H1 (cell line): Measurements from ENCODE around the gene CCDC9B. TPM values are rescaled to one million over a fixed set of nuclear protein-coding genes. Genes with fewer than 3 reads are reported as not detected.

Experiments used
- CTCF ChIA-PET: fragments of 300-600 bp; sonication (Branson Sonifier 250); formaldehyde crosslinking; loops from one replicate; lab custom pipeline; 2021; ENCODE audit not compliant: partially characterized antibody; lab: Charles Lee
- POLR2A ChIA-PET: fragments of 300-600 bp; sonication (Branson Sonifier 250); formaldehyde crosslinking; loops from one replicate; lab custom pipeline; 2021; ENCODE audit warnings: inconsistent platforms; ENCODE audit not compliant: partially characterized antibody; lab: Charles Lee
- DNase-seq, 2 experiments: peaks; one replicate each; pipeline versions ENCODE4 v3.0.0 to v3.0.0-alpha.2; 2010 to 2022; ENCODE audit warnings: low spot score in 2 of 2, low read depth in 1 of 2, mixed read lengths in 1 of 2
- FAIRE-seq: peaks from 2 replicates; lab custom pipeline; 2011; peaks lifted over from hg19 to GRCh38; lab: Jason Lieb, UNC
- H2AFZ ChIP-seq: 2 replicates; pipeline ENCODE4 v1.8.1; 2012; ENCODE audit warnings: low read length, inconsistent platforms
- H2AK5ac ChIP-seq: 2 replicates; pipeline ENCODE4 v1.6.1; 2013; ENCODE audit warnings: low read depth, low read length
- H2BK120ac ChIP-seq: replicated peaks from 2 replicates; pipeline ENCODE3; 2013; ENCODE audit warnings: low read depth, low read length, inconsistent platforms
- H2BK12ac ChIP-seq: 2 replicates; pipeline ENCODE4 v1.6.1; 2013; ENCODE audit warnings: low read depth, low read length
- H2BK15ac ChIP-seq: 2 replicates; pipeline ENCODE4 v1.6.1; 2013; ENCODE audit warnings: low read length
- H2BK20ac ChIP-seq: 2 replicates; pipeline ENCODE4 v1.6.1; 2013; ENCODE audit warnings: low read length
- H2BK5ac ChIP-seq: 2 replicates; pipeline ENCODE4 v1.6.1; 2013; ENCODE audit warnings: low read depth, low read length
- H3K14ac ChIP-seq: 2 replicates; pipeline ENCODE4 v1.6.1; 2013; ENCODE audit warnings: inconsistent platforms; ENCODE audit not compliant: insufficient read length
- H3K18ac ChIP-seq: 2 replicates; pipeline ENCODE4 v1.6.1; 2013; ENCODE audit warnings: low read length; ENCODE audit errors: extremely low read depth
- H3K23ac ChIP-seq: 2 replicates; pipeline ENCODE4 v1.6.1; 2013; ENCODE audit warnings: inconsistent platforms; ENCODE audit not compliant: insufficient read length
- H3K23me2 ChIP-seq: 2 replicates; pipeline ENCODE4 v1.6.1; 2013; ENCODE audit warnings: low read depth, low read length
- H3K27ac ChIP-seq: 2 replicates; pipeline ENCODE4 v1.6.1; 2011; ENCODE audit warnings: low read depth, low read length, inconsistent platforms
- H3K27me3 ChIP-seq, 4 experiments: replicated peaks in 1 of 4; 1 replicate in 1 of 4; 2 replicates in 3 of 4; pipeline versions ENCODE4 v1.6.1 to v1.8.1; 2011 to 2013; ENCODE audit warnings: low read length in 3 of 4, mild to moderate bottlenecking in 3 of 4, inconsistent platforms in 2 of 4, mixed read lengths in 2 of 4, moderate library complexity in 1 of 4; ENCODE audit not compliant: control insufficient read depth in 3 of 4, insufficient read depth in 3 of 4; ENCODE audit errors: extremely low read depth in 1 of 4
- H3K36me3 ChIP-seq, 4 experiments: 2 replicates each; pipeline versions ENCODE4 v1.6.1 to v1.8.1; 2011 to 2013; ENCODE audit warnings: mild to moderate bottlenecking in 4 of 4, low read length in 3 of 4, moderate library complexity in 2 of 4, control low read depth in 1 of 4, inconsistent platforms in 1 of 4; ENCODE audit not compliant: insufficient read depth in 4 of 4, control insufficient read depth in 2 of 4
- H3K4ac ChIP-seq: replicated peaks from 2 replicates; pipeline ENCODE3; 2013; ENCODE audit warnings: low read length, low read depth, mixed read lengths, inconsistent platforms; ENCODE audit not compliant: insufficient read length
- H3K4me1 ChIP-seq, 4 experiments: replicated peaks in 1 of 4; 1 replicate in 1 of 4; 2 replicates in 3 of 4; pipeline versions ENCODE4 v1.6.1 to v1.8.1; 2011 to 2013; ENCODE audit warnings: low read length in 3 of 4, inconsistent platforms in 2 of 4, mixed read lengths in 1 of 4; ENCODE audit not compliant: insufficient read depth in 4 of 4, control insufficient read depth in 3 of 4
- H3K4me2 ChIP-seq, 2 experiments: 2 replicates each; pipeline versions ENCODE4 v1.6.1 to v1.8.1; 2011 to 2013; ENCODE audit warnings: low read depth in 2 of 2, low read length in 2 of 2, control low read depth in 1 of 2, inconsistent platforms in 1 of 2, mild to moderate bottlenecking in 1 of 2; ENCODE audit not compliant: insufficient read depth in 1 of 2
- H3K4me3 ChIP-seq, 4 experiments: fragments of 200-600, 300-600 bp in 1 of 4; sonication (generic), shearing (Covaris generic), sonication (Bioruptor Twin) in 1 of 4; 2 replicates each; pipeline versions ENCODE4 v1.5.1 to v1.8.1; 2011 to 2016; ENCODE audit warnings: low read length in 4 of 4, low read depth in 3 of 4, control low read depth in 2 of 4, inconsistent platforms in 2 of 4, mild to moderate bottlenecking in 2 of 4, mixed read lengths in 1 of 4, moderate library complexity in 1 of 4; ENCODE audit not compliant: insufficient read depth in 2 of 4; ENCODE audit errors: extremely low read depth in 1 of 4
- H3K56ac ChIP-seq: replicated peaks from 2 replicates; pipeline ENCODE3; 2013; ENCODE audit warnings: low read depth, mild to moderate bottlenecking, mixed read lengths, low read length, inconsistent platforms; ENCODE audit not compliant: insufficient read length
- H3K79me1 ChIP-seq: 2 replicates; pipeline ENCODE4 v1.6.1; 2013; ENCODE audit warnings: low read depth, low read length, control low read depth
- H3K79me2 ChIP-seq, 2 experiments: 2 replicates each; pipeline versions ENCODE4 v1.6.1 to v1.8.1; 2012 to 2013; ENCODE audit warnings: low read length in 2 of 2, mild to moderate bottlenecking in 2 of 2, inconsistent platforms in 1 of 2; ENCODE audit not compliant: insufficient read depth in 2 of 2, control insufficient read depth in 1 of 2
- H3K9ac ChIP-seq, 4 experiments: replicated peaks in 1 of 4; 1 replicate in 1 of 4; 2 replicates in 3 of 4; pipeline versions ENCODE4 v1.6.1 to v1.8.1; 2011 to 2013; ENCODE audit warnings: low read depth in 3 of 4, low read length in 3 of 4, control low read depth in 2 of 4, mild to moderate bottlenecking in 2 of 4, moderate library complexity in 2 of 4, inconsistent platforms in 1 of 4; ENCODE audit errors: extremely low read depth in 1 of 4
- H3K9me3 ChIP-seq, 2 experiments: 2 replicates each; pipeline versions ENCODE4 v1.6.1 to v1.8.1; 2012 to 2013; ENCODE audit warnings: mild to moderate bottlenecking in 2 of 2, moderate library complexity in 2 of 2, control low read depth in 1 of 2, inconsistent platforms in 1 of 2, low read depth in 1 of 2, low read length in 1 of 2, mixed read lengths in 1 of 2; ENCODE audit not compliant: insufficient read depth in 2 of 2
- H4K20me1 ChIP-seq, 2 experiments: replicated peaks in 1 of 2; 2 replicates each; pipeline versions ENCODE3 to v1.8.1; 2011 to 2013; ENCODE audit warnings: inconsistent platforms in 2 of 2, low read length in 2 of 2, mild to moderate bottlenecking in 1 of 2; ENCODE audit not compliant: insufficient read depth in 2 of 2, control insufficient read depth in 1 of 2
- H4K5ac ChIP-seq: 2 replicates; pipeline ENCODE4 v1.6.1; 2013; ENCODE audit warnings: low read length, low read depth, mixed read lengths, inconsistent platforms; ENCODE audit not compliant: insufficient read length
- H4K8ac ChIP-seq: 2 replicates; pipeline ENCODE4 v1.8.0; 2013; ENCODE audit warnings: mild to moderate bottlenecking, moderate library complexity, low read length, inconsistent platforms; ENCODE audit not compliant: insufficient read depth; ENCODE audit errors: extremely low read depth
- H4K91ac ChIP-seq: replicated peaks from 2 replicates; pipeline ENCODE3; 2013; ENCODE audit warnings: low read length, mixed read lengths, inconsistent platforms; ENCODE audit not compliant: insufficient read length
- SIN3A ChIP-seq, 2 experiments: IDR thresholded peaks in 1 of 2; conservative IDR thresholded peaks in 1 of 2; 2 replicates each; pipeline ENCODE4 v1.6.1; 2011 to 2012; ENCODE audit warnings: low read length in 2 of 2, improper control_type of control experiment in 1 of 2, low read depth in 1 of 2, mild to moderate bottlenecking in 1 of 2
- WGBS, 2 experiments: shearing (Covaris generic) in 1 of 2; methylation state at CpG; one replicate each; pipeline versions ENCODE4 v1.1.6 to v1.1.7; 2013 to 2015; ENCODE audit warnings: low lambda C conversion rate in 2 of 2, mixed read lengths in 2 of 2, inconsistent platforms in 1 of 2, low coverage in 1 of 2, missing lambda C conversion rate in 1 of 2; ENCODE audit not compliant: insufficient replicate concordance in 2 of 2, insufficient coverage in 1 of 2, insufficient read length in 1 of 2; ENCODE audit errors: extremely low coverage in 1 of 2, missing lambda C conversion rate in 1 of 2; 5-methylcytosine and 5-hydroxymethylcytosine counted together
- polyA plus RNA-seq, 7 experiments: library from polyadenylated mRNA; depleted of rRNA in 3 of 7; stranded (reverse) in 5 of 7; unstranded in 2 of 7; fragments of >200 nt in 5 of 7; fragments of 200-250 nt in 2 of 7; gene quantifications; 1 replicate in 5 of 7; 2 replicates in 1 of 7; 4 replicates in 1 of 7; pipeline versions ENCODE4 v1.2.1 to v1.2.3, GENCODE V29; 2011 to 2013; ENCODE audit warnings: missing spikeins in 2 of 7, mixed read lengths in 2 of 7
- total RNA-seq: library from RNA; stranded (reverse); fragmentation: NEBNext Ultra II Directional; extraction: Animal tissue kit (Norgen Biotek cat#: 25700); gene quantifications from 2 replicates; pipeline ENCODE4 v1.2.1, GENCODE V29; 2021

CCDC9B gene
- total and polyA plus RNA-seq, 2 of the 8 experiments (the other 6 are each of a cell fraction or from before 2014, with no cell fraction given), result 0.45 to 0.78 TPM

DNA sequence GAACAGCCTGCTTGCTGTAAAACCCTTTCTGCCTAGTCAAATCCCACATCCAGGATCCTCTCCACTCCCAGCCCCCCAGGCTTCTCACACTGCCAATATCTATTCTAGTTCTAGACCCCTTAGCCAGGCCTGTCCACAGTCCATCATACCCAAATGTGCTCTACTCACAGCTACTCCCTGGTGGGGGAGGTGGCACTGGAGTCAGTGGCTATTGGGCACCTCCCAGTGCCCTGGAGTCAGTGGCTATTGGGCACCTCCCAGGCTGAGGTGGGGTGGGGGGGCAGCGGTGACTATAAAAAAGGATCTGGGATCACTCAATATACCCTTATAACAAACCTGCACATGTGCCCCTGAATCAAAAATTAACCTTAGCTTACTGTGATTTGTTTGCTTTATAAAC is 16.5 kb upstream of the CCDC9B start:
- H3K23me2 ChIP-seq, result peaks cover 9% of the 10 kb centered on the region
- 82% methylated on average over 1 of the region's 1 CpG; no CpG with 5 or more reads in 1 of the 2 experiments for WGBS, 2 experiments
- H3K4me1 ChIP-seq, result peaks cover 11 to 26% (median 18%) of the 10 kb centered on the region in 4 experiments
- no peak overlapping the region for H3K23ac ChIP-seq
- H2BK120ac ChIP-seq, result no peak overlapping the region
- H3K27me3 ChIP-seq, result peaks cover 0 to 18% (median 8%) of the 10 kb centered on the region in 4 experiments; a peak in 3 of 7 replicates
- no peaks in the 10 kb centered on the region for H3K79me1 ChIP-seq
- DNase-seq (no peak), FAIRE-seq (no peak)
- no peaks in the 10 kb centered on the region for H3K9me3 ChIP-seq
- no peak overlapping the region for H2AFZ ChIP-seq
- no peak overlapping the region for H4K8ac ChIP-seq
- H2BK5ac ChIP-seq, result no peak overlapping the region
- no peak overlapping the region for H4K5ac ChIP-seq
- ChIA-PET POLR2A (no interaction called here), CTCF (interaction anchor here (0.7 to 27.4 kb wide), 6 partner anchors 9 to 50 kb away, joined by 3 to 452 read pairs (median 4); partner anchors contain the start of gene CCDC9B)
- H3K27ac ChIP-seq, result no peak overlapping the region
- H3K36me3 ChIP-seq, result no peaks in the 10 kb centered on the region
- H4K91ac ChIP-seq, result no peak overlapping the region
- no peak overlapping the region for H2BK12ac ChIP-seq
- peak overlapping the region; percentile 44 to 69 (median 62); a peak in 6 of 8 replicates for H3K4me3 ChIP-seq
- no peak overlapping the region for H3K9ac ChIP-seq
- H3K4me2 ChIP-seq, result peak overlapping the region; percentile 67 to 83; a peak in 2 of 4 replicates
- H3K14ac ChIP-seq, result no peak overlapping the region
- H3K4ac ChIP-seq, result no peak overlapping the region
- no peak overlapping the region; the same call in 1 of the 2 replicates for H2AK5ac ChIP-seq
- H3K18ac ChIP-seq, result no peak overlapping the region
- no peak overlapping the region for H2BK15ac ChIP-seq
- H4K20me1 ChIP-seq, result peaks cover 0 to 2% of the 10 kb centered on the region in 2 experiments
- H3K56ac ChIP-seq, result no peak overlapping the region
- H2BK20ac ChIP-seq, result no peak overlapping the region
- H3K79me2 ChIP-seq, result no peaks in the 10 kb centered on the region
- no peak for TF ChIP-seq SIN3A (conservative IDR thresholded peaks at IDR 0.05 in 1 of 2, IDR thresholded peaks at IDR 0.05 in 1 of 2; ENCODE audit: low read depth in 1 of 2, low read length in 2 of 2)
